Measurements from ENCODE around the gene EEIG1. TPM values are rescaled to one million over a fixed set of nuclear protein-coding genes. Genes with fewer than 3 reads are reported as not detected.
A peak's percentile ranks its signal among the peaks of the same experiment; 100 is the strongest.

EEIG1 gene
- total RNA-seq, 1 experiment from 2014 or later = 52.3 TPM

DNA sequence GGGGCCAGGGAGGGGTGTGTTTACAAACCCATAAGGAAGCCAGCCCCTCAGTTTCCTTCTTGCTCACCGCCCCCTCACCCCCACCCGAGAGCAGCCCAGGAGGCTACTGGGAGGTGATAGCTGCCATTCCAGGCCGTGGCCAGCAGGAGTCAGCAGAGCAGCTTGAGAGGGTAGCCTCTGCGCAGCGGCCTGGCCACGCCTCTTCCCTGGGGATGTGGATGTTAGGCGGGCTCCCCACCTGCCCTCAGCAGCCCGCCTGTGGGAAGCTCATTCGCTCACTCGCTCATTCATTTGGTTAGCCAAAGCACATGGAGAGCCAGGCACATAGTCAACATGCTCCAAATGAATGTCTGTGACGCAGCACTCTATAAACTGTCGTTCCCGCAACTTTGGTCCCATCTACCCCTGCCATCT is 37.1 kb downstream of the EEIG1 start:
- no peaks in the 10 kb centered on the region for H3K9me3 ChIP-seq (ENCODE audit: control insufficient read depth, low read depth, low read length)
- H3K27ac ChIP-seq (ENCODE audit: insufficient read length, low read depth, low read length) = no peak overlapping the region
- H2BK120ac ChIP-seq (ENCODE audit: low read depth, low read length, poor library complexity, severe bottlenecking) = no peak overlapping the region
- H2BK12ac ChIP-seq (ENCODE audit: insufficient read length, low read depth, low read length) = no peak overlapping the region
- H2BK15ac ChIP-seq (ENCODE audit: low read depth, low read length) = no peak overlapping the region
- peak; percentile 92 for TF ChIP-seq CTCF (conservative IDR thresholded peaks at IDR 0.05)
- no peaks in the 10 kb centered on the region for H3K23me2 ChIP-seq (ENCODE audit: insufficient read length, low read depth, low read length, poor library complexity, severe bottlenecking)
- H2BK5ac ChIP-seq (ENCODE audit: insufficient read length, low read length) = no peak overlapping the region
- no peaks in the 10 kb centered on the region for H3K79me1 ChIP-seq (ENCODE audit: insufficient read depth, low read depth, low read length, poor library complexity, severe bottlenecking)
- no CpG with 5 or more reads among the region's 13 CpGs for WGBS (ENCODE audit: extremely low coverage, insufficient read length, low lambda C conversion rate)
- no peak overlapping the region for H2BK20ac ChIP-seq (ENCODE audit: low read depth, low read length, poor library complexity, severe bottlenecking)
- Mint-ChIP-seq H3K4me3 (no peak overlapping the region), H3K36me3 (ENCODE audit: insufficient read depth in 1 of 3, low read depth in 3 of 3) (peaks cover 10 to 53% (median 46%) of the 10 kb centered on the region in 3 experiments; a peak in 6 of 7 replicates), H3K27me3 (ENCODE audit: low read depth) (no peaks in the 10 kb centered on the region), H3K27ac (peak overlapping the region in 2 of 3 experiments; percentile 61 to 79; a peak in 4 of 7 replicates), H3K4me1 (peaks cover 8 to 33% of the 10 kb centered on the region in 2 experiments), H3K9me3 (no peaks in the 10 kb centered on the region)
- DNase-seq = peak; percentile 93
- H3K18ac ChIP-seq (ENCODE audit: insufficient read length, low read depth, low read length) = no peak overlapping the region
- no peak overlapping the region for H4K91ac ChIP-seq (ENCODE audit: insufficient read length, low read depth, low read length)
- H3T11ph ChIP-seq (ENCODE audit: low read length) = no peak overlapping the region
- H4K5ac ChIP-seq (ENCODE audit: insufficient read length, low read depth, low read length) = no peak overlapping the region
- H3K79me2 ChIP-seq (ENCODE audit: insufficient read depth, low read length) = no peaks in the 10 kb centered on the region
- H3K14ac ChIP-seq (ENCODE audit: insufficient read depth, low read length) = no peak overlapping the region
- H2AFZ ChIP-seq (ENCODE audit: low read length) = no peak overlapping the region
- no peak overlapping the region for H3K4me2 ChIP-seq (ENCODE audit: insufficient read depth, insufficient read length, low read length)
- H3K9ac ChIP-seq (ENCODE audit: extremely low read depth, insufficient read length, low read length) = no peak overlapping the region
- no peak overlapping the region for H3K4ac ChIP-seq (ENCODE audit: low read depth, low read length)
- H3K4me1 ChIP-seq (ENCODE audit: insufficient read depth, low read length) = no peaks in the 10 kb centered on the region
- H3K23ac ChIP-seq (ENCODE audit: insufficient read length, low read depth, low read length) = no peak overlapping the region
- no peak overlapping the region for H2AK5ac ChIP-seq (ENCODE audit: insufficient read length, low read length)
- no peak overlapping the region for H3K56ac ChIP-seq (ENCODE audit: insufficient read length, low read depth, low read length)
- H3K27me3 ChIP-seq (ENCODE audit: insufficient read depth, low read length) = no peaks in the 10 kb centered on the region
- H4K20me1 ChIP-seq (ENCODE audit: control insufficient read depth, insufficient read depth, insufficient read length) = no peaks in the 10 kb centered on the region
- H4K8ac ChIP-seq (replicated peaks; ENCODE audit: insufficient read length, low read depth, low read length) = no peak overlapping the region

Measured in H9 (cell line).